ENCODE measurements around the gene C1QTNF8.

DNA sequence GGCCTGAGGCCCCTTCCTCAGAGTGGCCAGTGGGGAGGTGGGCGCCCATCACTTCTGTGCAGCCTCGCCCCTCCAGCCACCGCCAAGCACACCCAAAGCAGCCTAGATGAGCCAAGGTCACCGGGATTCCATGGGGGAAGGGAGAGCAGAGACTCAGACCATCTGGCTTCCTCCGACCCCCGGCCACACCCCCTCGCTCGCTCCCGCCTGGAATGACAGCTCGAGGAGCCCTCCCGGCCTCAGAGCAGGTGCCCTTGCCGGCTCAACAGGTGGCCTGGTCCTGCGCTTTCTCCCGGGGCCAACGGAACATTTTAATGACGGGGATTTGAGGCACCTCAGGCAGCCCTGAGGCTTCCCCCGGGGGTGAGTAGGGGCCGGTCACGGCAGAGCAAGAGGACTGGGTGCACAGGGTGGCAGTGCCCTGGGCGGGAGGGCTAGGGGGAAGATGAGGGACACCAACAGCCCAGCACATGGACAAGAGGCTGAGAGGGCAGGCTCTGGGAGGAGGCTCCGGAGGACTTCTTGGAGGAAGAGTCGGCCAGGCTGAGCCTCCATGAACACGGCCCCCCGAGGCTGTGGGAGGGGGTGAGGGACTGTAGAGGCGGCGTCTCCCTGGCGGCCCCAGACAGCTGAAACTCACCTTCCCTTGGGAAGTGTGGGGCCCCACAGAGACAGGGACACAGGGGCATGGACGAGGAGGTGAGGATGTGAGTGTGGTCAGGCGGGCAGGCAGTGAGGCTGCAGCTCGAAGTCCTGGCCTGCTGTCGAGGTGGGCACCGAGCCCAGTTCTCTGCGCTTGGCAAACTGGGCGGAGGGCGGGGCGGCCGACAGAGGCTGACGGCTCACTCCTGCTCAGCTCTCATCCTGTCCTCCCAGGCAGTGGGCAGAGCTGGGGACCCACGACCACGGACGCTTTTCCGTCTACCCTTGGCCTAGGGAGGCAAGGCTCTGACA, 12.5 kb upstream of the C1QTNF8 start:
- no peak for TF ChIP-seq CBX2 (IDR thresholded peaks at IDR 0.05; ENCODE audit: borderline replicate concordance, low read depth)
- no peak for TF ChIP-seq PHF8 (IDR thresholded peaks at IDR 0.05; ENCODE audit: borderline replicate concordance, low read depth)
- TF ChIP-seq, protein P1, sequence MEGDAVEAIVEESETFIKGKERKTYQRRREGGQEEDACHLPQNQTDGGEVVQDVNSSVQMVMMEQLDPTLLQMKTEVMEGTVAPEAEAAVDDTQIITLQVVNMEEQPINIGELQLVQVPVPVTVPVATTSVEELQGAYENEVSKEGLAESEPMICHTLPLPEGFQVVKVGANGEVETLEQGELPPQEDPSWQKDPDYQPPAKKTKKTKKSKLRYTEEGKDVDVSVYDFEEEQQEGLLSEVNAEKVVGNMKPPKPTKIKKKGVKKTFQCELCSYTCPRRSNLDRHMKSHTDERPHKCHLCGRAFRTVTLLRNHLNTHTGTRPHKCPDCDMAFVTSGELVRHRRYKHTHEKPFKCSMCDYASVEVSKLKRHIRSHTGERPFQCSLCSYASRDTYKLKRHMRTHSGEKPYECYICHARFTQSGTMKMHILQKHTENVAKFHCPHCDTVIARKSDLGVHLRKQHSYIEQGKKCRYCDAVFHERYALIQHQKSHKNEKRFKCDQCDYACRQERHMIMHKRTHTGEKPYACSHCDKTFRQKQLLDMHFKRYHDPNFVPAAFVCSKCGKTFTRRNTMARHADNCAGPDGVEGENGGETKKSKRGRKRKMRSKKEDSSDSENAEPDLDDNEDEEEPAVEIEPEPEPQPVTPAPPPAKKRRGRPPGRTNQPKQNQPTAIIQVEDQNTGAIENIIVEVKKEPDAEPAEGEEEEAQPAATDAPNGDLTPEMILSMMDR (IDR thresholded peaks at IDR 0.05) = no peak
- TF ChIP-seq RAD21 (conservative IDR thresholded peaks at IDR 0.05 in 1 of 2, IDR thresholded peaks at IDR 0.05 in 1 of 2) = no peak

All from A549 (cell line).